Measurements from ENCODE around the gene BST1.

DNA sequence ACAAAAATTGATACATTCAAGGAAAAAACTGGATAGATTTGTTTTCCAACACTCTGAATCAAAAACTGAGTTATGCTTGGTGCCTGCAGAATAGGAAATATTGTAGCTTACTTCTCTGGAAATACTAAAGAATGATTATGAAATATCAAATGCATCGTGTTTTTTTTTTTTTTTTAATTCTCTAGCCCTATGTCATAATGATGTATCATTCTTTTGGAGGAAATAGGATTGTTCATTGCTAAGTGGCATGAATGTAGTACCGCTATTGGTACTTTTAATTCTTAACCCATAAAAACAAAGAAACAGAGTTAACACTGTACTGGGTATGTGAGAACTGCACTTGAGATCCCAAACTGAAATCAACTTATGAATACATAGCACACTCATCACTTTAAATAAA is 28.8 kb upstream of the BST1 start:
- TF ChIP-seq, protein P1, sequence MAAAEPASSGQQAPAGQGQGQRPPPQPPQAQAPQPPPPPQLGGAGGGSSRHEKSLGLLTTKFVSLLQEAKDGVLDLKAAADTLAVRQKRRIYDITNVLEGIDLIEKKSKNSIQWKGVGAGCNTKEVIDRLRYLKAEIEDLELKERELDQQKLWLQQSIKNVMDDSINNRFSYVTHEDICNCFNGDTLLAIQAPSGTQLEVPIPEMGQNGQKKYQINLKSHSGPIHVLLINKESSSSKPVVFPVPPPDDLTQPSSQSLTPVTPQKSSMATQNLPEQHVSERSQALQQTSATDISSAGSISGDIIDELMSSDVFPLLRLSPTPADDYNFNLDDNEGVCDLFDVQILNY (CRISPR knock-in tag; IDR thresholded peaks at IDR 0.05): no peak
- TF ChIP-seq, protein P2, sequence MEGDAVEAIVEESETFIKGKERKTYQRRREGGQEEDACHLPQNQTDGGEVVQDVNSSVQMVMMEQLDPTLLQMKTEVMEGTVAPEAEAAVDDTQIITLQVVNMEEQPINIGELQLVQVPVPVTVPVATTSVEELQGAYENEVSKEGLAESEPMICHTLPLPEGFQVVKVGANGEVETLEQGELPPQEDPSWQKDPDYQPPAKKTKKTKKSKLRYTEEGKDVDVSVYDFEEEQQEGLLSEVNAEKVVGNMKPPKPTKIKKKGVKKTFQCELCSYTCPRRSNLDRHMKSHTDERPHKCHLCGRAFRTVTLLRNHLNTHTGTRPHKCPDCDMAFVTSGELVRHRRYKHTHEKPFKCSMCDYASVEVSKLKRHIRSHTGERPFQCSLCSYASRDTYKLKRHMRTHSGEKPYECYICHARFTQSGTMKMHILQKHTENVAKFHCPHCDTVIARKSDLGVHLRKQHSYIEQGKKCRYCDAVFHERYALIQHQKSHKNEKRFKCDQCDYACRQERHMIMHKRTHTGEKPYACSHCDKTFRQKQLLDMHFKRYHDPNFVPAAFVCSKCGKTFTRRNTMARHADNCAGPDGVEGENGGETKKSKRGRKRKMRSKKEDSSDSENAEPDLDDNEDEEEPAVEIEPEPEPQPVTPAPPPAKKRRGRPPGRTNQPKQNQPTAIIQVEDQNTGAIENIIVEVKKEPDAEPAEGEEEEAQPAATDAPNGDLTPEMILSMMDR (IDR thresholded peaks at IDR 0.05): no peak
- TF ChIP-seq SMAD4 (CRISPR knock-in tag; IDR thresholded peaks at IDR 0.05) (no peak), SP1 (CRISPR knock-in tag; conservative IDR thresholded peaks at IDR 0.05) (no peak), ETV6 (CRISPR knock-in tag; IDR thresholded peaks at IDR 0.05) (no peak), JUN (CRISPR knock-in tag; IDR thresholded peaks at IDR 0.05) (no peak), TCF7 (CRISPR knock-in tag; IDR thresholded peaks at IDR 0.05; ENCODE audit: low read depth) (no peak), ZNF317 (CRISPR knock-in tag; IDR thresholded peaks at IDR 0.05; ENCODE audit: borderline replicate concordance, low read depth) (no peak)
- TF ChIP-seq, protein P3, sequence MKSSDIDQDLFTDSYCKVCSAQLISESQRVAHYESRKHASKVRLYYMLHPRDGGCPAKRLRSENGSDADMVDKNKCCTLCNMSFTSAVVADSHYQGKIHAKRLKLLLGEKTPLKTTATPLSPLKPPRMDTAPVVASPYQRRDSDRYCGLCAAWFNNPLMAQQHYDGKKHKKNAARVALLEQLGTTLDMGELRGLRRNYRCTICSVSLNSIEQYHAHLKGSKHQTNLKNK (CRISPR knock-in tag; IDR thresholded peaks at IDR 0.05): no peak
- TF ChIP-seq, protein P4, sequence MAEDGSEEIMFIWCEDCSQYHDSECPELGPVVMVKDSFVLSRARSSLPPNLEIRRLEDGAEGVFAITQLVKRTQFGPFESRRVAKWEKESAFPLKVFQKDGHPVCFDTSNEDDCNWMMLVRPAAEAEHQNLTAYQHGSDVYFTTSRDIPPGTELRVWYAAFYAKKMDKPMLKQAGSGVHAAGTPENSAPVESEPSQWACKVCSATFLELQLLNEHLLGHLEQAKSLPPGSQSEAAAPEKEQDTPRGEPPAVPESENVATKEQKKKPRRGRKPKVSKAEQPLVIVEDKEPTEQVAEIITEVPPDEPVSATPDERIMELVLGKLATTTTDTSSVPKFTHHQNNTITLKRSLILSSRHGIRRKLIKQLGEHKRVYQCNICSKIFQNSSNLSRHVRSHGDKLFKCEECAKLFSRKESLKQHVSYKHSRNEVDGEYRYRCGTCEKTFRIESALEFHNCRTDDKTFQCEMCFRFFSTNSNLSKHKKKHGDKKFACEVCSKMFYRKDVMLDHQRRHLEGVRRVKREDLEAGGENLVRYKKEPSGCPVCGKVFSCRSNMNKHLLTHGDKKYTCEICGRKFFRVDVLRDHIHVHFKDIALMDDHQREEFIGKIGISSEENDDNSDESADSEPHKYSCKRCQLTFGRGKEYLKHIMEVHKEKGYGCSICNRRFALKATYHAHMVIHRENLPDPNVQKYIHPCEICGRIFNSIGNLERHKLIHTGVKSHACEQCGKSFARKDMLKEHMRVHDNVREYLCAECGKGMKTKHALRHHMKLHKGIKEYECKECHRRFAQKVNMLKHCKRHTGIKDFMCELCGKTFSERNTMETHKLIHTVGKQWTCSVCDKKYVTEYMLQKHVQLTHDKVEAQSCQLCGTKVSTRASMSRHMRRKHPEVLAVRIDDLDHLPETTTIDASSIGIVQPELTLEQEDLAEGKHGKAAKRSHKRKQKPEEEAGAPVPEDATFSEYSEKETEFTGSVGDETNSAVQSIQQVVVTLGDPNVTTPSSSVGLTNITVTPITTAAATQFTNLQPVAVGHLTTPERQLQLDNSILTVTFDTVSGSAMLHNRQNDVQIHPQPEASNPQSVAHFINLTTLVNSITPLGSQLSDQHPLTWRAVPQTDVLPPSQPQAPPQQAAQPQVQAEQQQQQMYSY (CRISPR knock-in tag; IDR thresholded peaks at IDR 0.05): no peak
- TF ChIP-seq, protein P5, sequence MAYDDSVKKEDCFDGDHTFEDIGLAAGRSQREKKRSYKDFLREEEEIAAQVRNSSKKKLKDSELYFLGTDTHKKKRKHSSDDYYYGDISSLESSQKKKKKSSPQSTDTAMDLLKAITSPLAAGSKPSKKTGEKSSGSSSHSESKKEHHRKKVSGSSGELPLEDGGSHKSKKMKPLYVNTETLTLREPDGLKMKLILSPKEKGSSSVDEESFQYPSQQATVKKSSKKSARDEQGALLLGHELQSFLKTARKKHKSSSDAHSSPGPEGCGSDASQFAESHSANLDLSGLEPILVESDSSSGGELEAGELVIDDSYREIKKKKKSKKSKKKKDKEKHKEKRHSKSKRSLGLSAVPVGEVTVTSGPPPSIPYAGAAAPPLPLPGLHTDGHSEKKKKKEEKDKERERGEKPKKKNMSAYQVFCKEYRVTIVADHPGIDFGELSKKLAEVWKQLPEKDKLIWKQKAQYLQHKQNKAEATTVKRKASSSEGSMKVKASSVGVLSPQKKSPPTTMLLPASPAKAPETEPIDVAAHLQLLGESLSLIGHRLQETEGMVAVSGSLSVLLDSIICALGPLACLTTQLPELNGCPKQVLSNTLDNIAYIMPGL (CRISPR knock-in tag; IDR thresholded peaks at IDR 0.05): no peak
- TF ChIP-seq, protein P6, sequence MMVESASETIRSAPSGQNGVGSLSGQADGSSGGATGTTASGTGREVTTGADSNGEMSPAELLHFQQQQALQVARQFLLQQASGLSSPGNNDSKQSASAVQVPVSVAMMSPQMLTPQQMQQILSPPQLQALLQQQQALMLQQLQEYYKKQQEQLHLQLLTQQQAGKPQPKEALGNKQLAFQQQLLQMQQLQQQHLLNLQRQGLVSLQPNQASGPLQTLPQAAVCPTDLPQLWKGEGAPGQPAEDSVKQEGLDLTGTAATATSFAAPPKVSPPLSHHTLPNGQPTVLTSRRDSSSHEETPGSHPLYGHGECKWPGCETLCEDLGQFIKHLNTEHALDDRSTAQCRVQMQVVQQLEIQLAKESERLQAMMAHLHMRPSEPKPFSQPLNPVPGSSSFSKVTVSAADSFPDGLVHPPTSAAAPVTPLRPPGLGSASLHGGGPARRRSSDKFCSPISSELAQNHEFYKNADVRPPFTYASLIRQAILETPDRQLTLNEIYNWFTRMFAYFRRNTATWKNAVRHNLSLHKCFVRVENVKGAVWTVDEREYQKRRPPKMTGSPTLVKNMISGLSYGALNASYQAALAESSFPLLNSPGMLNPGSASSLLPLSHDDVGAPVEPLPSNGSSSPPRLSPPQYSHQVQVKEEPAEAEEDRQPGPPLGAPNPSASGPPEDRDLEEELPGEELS (CRISPR knock-in tag; IDR thresholded peaks at IDR 0.05): no peak
- TF ChIP-seq, protein P7, sequence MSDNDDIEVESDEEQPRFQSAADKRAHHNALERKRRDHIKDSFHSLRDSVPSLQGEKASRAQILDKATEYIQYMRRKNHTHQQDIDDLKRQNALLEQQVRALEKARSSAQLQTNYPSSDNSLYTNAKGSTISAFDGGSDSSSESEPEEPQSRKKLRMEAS (CRISPR knock-in tag; IDR thresholded peaks at IDR 0.05): no peak

Measured in WTC11 (cell line).